Type B pancreatic cell (in vitro differentiated cells): ENCODE measurements around the gene SNX18. TPM values are rescaled to one million over a fixed set of nuclear protein-coding genes. Genes with fewer than 3 reads are reported as not detected.

ENCODE experiments used
- DNase-seq: peaks from one replicate; pipeline ENCODE4 v3.0.0; 2021; ENCODE audit warnings: mixed read lengths; ENCODE audit not compliant: unreplicated experiment; ENCODE audit errors: extremely low spot score
- H3K27ac Mint-ChIP-seq: 2 replicates; pipeline ENCODE4 v1.8.0; 2021; ENCODE audit warnings: mild to moderate bottlenecking, mixed read lengths
- H3K27me3 Mint-ChIP-seq: 2 replicates; pipeline ENCODE4 v1.8.0; 2021; ENCODE audit warnings: mixed read lengths
- H3K36me3 Mint-ChIP-seq: 2 replicates; pipeline ENCODE4 v1.8.0; 2021; ENCODE audit warnings: mixed read lengths
- H3K4me1 Mint-ChIP-seq: one replicate; pipeline ENCODE4 v1.8.0; 2021; ENCODE audit warnings: mixed read lengths; ENCODE audit not compliant: unreplicated experiment
- H3K4me3 Mint-ChIP-seq: 2 replicates; pipeline ENCODE4 v1.8.0; 2021; ENCODE audit warnings: mild to moderate bottlenecking, mixed read lengths
- H3K9me3 Mint-ChIP-seq: 2 replicates; pipeline ENCODE4 v1.8.0; 2021; ENCODE audit warnings: mixed read lengths
- total RNA-seq: library from RNA; stranded (reverse); gene quantifications from 2 replicates; pipeline ENCODE4 v1.2.1, GENCODE V29; 2021; ENCODE audit warnings: low replicate concordance
- TF ChIP-seq, protein P1 (sequence below): fragments of 200-600 bp; sonication (generic); conservative IDR thresholded peaks from 2 replicates; pipeline ENCODE4 v1.5.0; 2021; ENCODE audit warnings: antibody characterized with exemption, mild to moderate bottlenecking

The SNX18 gene
- total RNA-seq, 1 donor from 2014 or later: 27.1 TPM

DNA sequence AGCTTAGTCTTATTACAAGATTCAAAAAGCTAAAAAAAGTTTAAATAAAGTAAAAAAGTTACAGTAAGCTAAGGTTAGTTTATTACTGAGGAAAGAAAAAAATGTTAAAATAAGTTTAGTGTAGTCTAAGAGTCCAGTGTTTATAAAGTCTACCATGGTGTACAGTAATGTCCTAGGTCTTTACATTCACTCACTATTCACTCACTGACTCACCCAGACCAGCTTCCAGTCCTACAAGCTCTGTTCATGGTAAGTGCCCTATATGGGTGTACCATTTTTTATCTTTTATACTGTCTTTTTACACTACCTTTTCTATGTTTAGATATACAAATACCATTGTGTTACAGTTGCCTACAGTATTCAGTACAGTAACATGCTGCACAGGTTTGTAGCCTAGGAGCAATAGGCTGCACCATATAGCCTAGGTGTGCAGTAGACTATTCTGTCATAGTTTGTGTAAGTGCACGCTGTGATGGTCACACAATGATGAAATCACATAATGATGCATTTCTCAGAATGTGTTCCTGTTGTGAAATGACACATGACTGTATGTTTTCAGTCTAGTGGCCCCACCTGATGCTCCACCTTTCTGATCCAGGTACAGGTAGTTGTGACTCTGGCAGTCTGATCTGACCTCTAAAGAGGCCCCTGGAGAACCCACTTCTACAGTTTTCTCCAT, 45.7 kb downstream of the SNX18 start:
- TF ChIP-seq, protein P1, sequence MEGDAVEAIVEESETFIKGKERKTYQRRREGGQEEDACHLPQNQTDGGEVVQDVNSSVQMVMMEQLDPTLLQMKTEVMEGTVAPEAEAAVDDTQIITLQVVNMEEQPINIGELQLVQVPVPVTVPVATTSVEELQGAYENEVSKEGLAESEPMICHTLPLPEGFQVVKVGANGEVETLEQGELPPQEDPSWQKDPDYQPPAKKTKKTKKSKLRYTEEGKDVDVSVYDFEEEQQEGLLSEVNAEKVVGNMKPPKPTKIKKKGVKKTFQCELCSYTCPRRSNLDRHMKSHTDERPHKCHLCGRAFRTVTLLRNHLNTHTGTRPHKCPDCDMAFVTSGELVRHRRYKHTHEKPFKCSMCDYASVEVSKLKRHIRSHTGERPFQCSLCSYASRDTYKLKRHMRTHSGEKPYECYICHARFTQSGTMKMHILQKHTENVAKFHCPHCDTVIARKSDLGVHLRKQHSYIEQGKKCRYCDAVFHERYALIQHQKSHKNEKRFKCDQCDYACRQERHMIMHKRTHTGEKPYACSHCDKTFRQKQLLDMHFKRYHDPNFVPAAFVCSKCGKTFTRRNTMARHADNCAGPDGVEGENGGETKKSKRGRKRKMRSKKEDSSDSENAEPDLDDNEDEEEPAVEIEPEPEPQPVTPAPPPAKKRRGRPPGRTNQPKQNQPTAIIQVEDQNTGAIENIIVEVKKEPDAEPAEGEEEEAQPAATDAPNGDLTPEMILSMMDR: no peak

DNA sequence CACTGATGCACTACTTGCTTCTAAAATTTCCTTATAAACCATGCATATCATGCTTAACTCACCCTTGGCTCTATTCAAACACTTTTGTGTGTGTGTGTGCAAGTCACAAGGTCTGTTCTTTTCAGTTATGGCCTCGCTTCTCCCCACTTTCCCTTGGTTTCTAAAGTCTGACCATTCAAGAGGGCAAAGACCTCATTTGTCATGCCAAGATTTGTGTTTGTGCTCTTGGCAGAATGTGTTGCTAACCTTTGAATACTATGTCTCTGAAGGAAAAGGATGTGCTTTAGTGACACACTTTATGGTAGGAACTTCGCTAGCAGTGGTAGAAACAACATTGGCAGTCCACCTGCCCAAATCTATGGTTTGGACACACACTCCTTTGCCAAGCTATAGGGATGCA, 50.4 kb downstream of the SNX18 start:
- DNase-seq: no peak
- no peak overlapping the region for H3K27ac Mint-ChIP-seq
- TF ChIP-seq, protein P1: no peak
- no peaks in the 10 kb centered on the region for H3K27me3 Mint-ChIP-seq
- no peaks in the 10 kb centered on the region for H3K9me3 Mint-ChIP-seq
- H3K4me1 Mint-ChIP-seq: no peaks in the 10 kb centered on the region
- no peak overlapping the region for H3K4me3 Mint-ChIP-seq
- no peaks in the 10 kb centered on the region for H3K36me3 Mint-ChIP-seq

More for the DNA sequence above, 45.7 kb downstream of the SNX18 start:
- Mint-ChIP-seq H3K9me3 (no peaks in the 10 kb centered on the region), H3K4me3 (no peak overlapping the region), H3K36me3 (no peaks in the 10 kb centered on the region), H3K27ac (no peak overlapping the region), H3K4me1 (no peaks in the 10 kb centered on the region), H3K27me3 (no peaks in the 10 kb centered on the region)
- no peak for DNase-seq

DNA sequence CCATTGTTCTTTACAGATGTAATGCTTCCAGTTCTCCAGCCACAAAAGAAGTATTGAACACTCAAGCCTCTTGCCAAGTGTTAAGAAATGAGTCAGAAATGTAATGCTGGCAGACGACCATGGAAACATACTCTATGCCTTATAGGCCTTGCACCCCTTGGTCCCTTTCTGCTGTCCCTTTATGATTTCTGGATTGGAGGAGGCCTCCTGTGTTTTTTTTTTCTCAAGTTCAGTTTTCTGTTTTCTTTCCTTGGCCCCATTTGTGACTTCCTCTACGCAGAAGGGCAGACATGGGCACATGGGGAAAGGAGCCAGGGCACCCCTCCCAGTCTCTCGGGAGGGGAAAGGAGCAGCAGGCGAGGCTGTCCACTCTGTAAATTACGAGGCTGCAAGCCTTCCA, 53.4 kb downstream of the SNX18 start:
- H3K4me1 Mint-ChIP-seq: no peaks in the 10 kb centered on the region
- H3K27me3 Mint-ChIP-seq: no peaks in the 10 kb centered on the region
- no peaks in the 10 kb centered on the region for H3K36me3 Mint-ChIP-seq
- no peak for DNase-seq
- TF ChIP-seq, protein P1: no peak
- no peak overlapping the region for H3K4me3 Mint-ChIP-seq
- H3K9me3 Mint-ChIP-seq: no peaks in the 10 kb centered on the region
- no peak overlapping the region for H3K27ac Mint-ChIP-seq

DNA sequence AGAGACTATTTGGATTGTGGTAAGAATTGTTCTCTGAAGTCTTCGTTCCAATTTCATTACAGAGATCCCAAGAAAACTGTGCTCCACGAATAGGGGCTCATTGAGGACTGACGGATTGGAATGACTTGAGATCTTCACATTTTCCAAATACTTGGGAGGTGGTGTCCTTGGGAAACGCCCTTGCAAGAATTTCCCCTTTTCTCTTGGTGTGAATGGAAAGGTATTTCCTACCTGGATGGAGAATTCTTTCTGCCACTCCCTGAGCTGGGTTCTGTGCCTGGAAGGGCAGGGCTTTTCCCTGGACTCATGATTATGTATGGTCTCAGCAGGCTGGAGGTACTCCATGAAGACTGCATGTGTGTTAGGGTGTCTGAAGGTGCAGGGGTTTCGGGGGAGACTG, 53.9 kb downstream of the SNX18 start:
- Mint-ChIP-seq H3K4me1 (no peaks in the 10 kb centered on the region), H3K27me3 (no peaks in the 10 kb centered on the region), H3K4me3 (no peak overlapping the region), H3K27ac (no peak overlapping the region), H3K36me3 (no peaks in the 10 kb centered on the region), H3K9me3 (no peaks in the 10 kb centered on the region)
- no peak for DNase-seq
- TF ChIP-seq, protein P1: no peak

DNA sequence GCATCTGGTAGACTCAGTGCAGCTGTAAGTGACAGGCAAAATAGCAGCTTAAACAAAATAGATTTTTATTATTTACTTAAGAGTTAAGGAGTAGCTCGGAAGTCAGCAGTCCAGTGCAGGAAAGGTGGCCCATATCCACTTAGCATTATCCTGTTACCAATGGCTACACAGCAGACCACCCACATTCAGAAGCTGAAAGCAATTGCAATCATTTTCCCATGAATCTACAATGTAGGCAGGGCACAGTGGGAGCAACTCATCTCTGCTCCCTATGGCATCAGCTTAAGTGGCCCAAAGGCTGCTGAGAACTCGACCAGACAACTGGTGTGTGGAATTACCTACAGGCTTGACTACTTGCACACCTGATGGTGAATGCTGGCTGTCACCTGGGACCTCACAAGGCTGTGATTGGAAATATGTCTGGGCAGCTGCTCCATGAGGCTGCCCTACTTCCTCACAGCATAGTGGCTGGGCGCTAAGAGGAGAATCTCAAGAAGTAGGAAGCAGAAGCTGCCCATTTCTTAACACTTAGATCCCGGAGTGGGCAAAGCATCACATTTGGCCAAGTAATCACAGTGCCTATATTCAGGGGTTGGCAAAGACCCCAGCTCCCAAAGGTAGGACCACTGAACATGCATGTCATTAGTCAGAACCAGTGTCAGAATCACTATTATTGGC, 56.4 kb downstream of the SNX18 start:
- Mint-ChIP-seq H3K9me3 (no peaks in the 10 kb centered on the region), H3K27me3 (no peaks in the 10 kb centered on the region), H3K36me3 (no peaks in the 10 kb centered on the region), H3K4me3 (no peak overlapping the region), H3K4me1 (no peaks in the 10 kb centered on the region), H3K27ac (no peak overlapping the region)
- TF ChIP-seq, protein P1: no peak
- no peak for DNase-seq
